Endothelial cell of umbilical vein (primary cell): ENCODE data around the gene URAD. TPM values are rescaled to one million over a fixed set of nuclear protein-coding genes. Genes with fewer than 3 reads are reported as not detected.

Source experiments
- BruUV-seq: library from RNA; stranded (reverse); fragments of 400-500 nt; replicated peaks from 2 replicates; lab custom pipeline; 2021; lab: Mats Ljungman, UMichigan
- CTCF ChIA-PET: fragments of 300-600, 350-600 bp; sonication (Branson Sonifier 250); formaldehyde crosslinking; loops from one replicate; lab custom pipeline; 2021; ENCODE audit warnings: antibody characterized with exemption, inconsistent platforms; lab: Charles Lee
- POLR2A ChIA-PET: fragments of 300-600, 350-600 bp; sonication (Branson Sonifier 250); formaldehyde crosslinking; loops from one replicate; lab custom pipeline; 2021; ENCODE audit warnings: antibody characterized with exemption, inconsistent platforms; lab: Charles Lee
- DNase-seq: peaks from one replicate; pipeline ENCODE4 v3.0.0-alpha.2; 2011; ENCODE audit warnings: low read depth, low spot score
- FAIRE-seq: peaks from 2 replicates; lab custom pipeline; 2011; peaks lifted over from hg19 to GRCh38; lab: Jason Lieb, UNC
- H2AFZ ChIP-seq: 2 replicates; pipeline ENCODE4 v1.6.0; 2012; ENCODE audit warnings: low read depth, low read length, control low read depth, inconsistent platforms
- H3K27ac ChIP-seq: 2 replicates; pipeline ENCODE4 v1.5.1; 2011; ENCODE audit warnings: low read depth, mild to moderate bottlenecking, control low read depth, low read length, moderate library complexity; ENCODE audit not compliant: insufficient read depth
- H3K27me3 ChIP-seq, 2 experiments: 2 replicates each; pipeline versions ENCODE4 v1.6.0 to v1.6.1; 2011; ENCODE audit warnings: low read length in 2 of 2, mixed read lengths in 1 of 2; ENCODE audit not compliant: control insufficient read depth in 2 of 2, insufficient read depth in 2 of 2
- H3K36me3 ChIP-seq, 2 experiments: 2 replicates in 1 of 2; 3 replicates in 1 of 2; pipeline ENCODE4 v1.5.1; 2011; ENCODE audit warnings: low read length in 2 of 2, mild to moderate bottlenecking in 1 of 2, moderate library complexity in 1 of 2; ENCODE audit not compliant: control insufficient read depth in 2 of 2, insufficient read depth in 2 of 2; ENCODE audit errors: extremely low read depth in 1 of 2
- H3K4me1 ChIP-seq: 3 replicates; pipeline ENCODE4 v1.5.1; 2011; ENCODE audit warnings: mild to moderate bottlenecking, low read length; ENCODE audit not compliant: control insufficient read depth, insufficient read depth; ENCODE audit errors: extremely low read depth
- H3K4me2 ChIP-seq: 2 replicates; pipeline ENCODE4 v1.6.1; 2011; ENCODE audit warnings: low read length, control low read depth, mixed read lengths; ENCODE audit not compliant: insufficient read depth
- H3K4me3 ChIP-seq, 3 experiments: fragments of 200-600 bp in 1 of 3; sonication (generic), shearing (Covaris generic) in 1 of 3; replicated peaks in 1 of 3; 2 replicates each; pipeline ENCODE4 v1.5.1; 2011 to 2016; ENCODE audit warnings: control low read depth in 3 of 3, low read length in 3 of 3, mild to moderate bottlenecking in 2 of 3, inconsistent platforms in 1 of 3, low read depth in 1 of 3, moderate library complexity in 1 of 3; ENCODE audit not compliant: insufficient read depth in 1 of 3
- H3K79me2 ChIP-seq: 2 replicates; pipeline ENCODE4 v1.6.0; 2012; ENCODE audit warnings: low read length, inconsistent platforms; ENCODE audit not compliant: control insufficient read depth, insufficient read depth
- H3K9ac ChIP-seq: replicated peaks from 2 replicates; pipeline ENCODE3; 2011; ENCODE audit warnings: low read length, control low read depth; ENCODE audit not compliant: insufficient read depth; ENCODE audit errors: extremely low read depth
- H3K9me1 ChIP-seq: replicated peaks from 3 replicates; pipeline ENCODE4 v1.6.0; 2011; ENCODE audit warnings: mild to moderate bottlenecking, low read length; ENCODE audit not compliant: control insufficient read depth, insufficient read depth; ENCODE audit errors: extremely low read depth
- H3K9me3 ChIP-seq: replicated peaks from 2 replicates; pipeline ENCODE4 v1.5.1; 2012; ENCODE audit warnings: low read length, inconsistent platforms; ENCODE audit not compliant: control insufficient read depth, insufficient read depth
- H4K20me1 ChIP-seq: replicated peaks from 2 replicates; pipeline ENCODE3; 2011; ENCODE audit warnings: mild to moderate bottlenecking, low read length; ENCODE audit not compliant: control insufficient read depth, insufficient read depth; ENCODE audit errors: extremely low read depth
- CTCF ChIP-seq, 2 donors: IDR thresholded peaks; 1 replicate in 1 of 2; 2 replicates in 1 of 2; pipeline ENCODE4 v1.5.1; 2011; ENCODE audit warnings: low read length in 2 of 2, mild to moderate bottlenecking in 2 of 2, moderate library complexity in 2 of 2, control low read depth in 1 of 2, inconsistent platforms in 1 of 2, low read depth in 1 of 2; ENCODE audit not compliant: insufficient read depth in 1 of 2; ENCODE audit errors: extremely low read depth in 1 of 2
- EZH2 ChIP-seq: IDR thresholded peaks from 2 replicates; pipeline ENCODE4 v1.6.1; 2012; ENCODE audit warnings: borderline replicate concordance, low read depth, mild to moderate bottlenecking, moderate library complexity, low read length, inconsistent platforms; ENCODE audit not compliant: severe bottlenecking
- MYC ChIP-seq: IDR thresholded peaks from one replicate; pipeline ENCODE4 v1.6.1; 2011; ENCODE audit warnings: mild to moderate bottlenecking, low read depth, low read length
- POLR2AphosphoS5 ChIP-seq: IDR thresholded peaks from 2 replicates; pipeline ENCODE4 v1.6.1; 2012; ENCODE audit warnings: low read depth, mild to moderate bottlenecking, control low read depth, low read length, moderate library complexity; ENCODE audit not compliant: insufficient read depth
- dilution Hi-C: fragments of 300-500 bp; cut with MboI; formaldehyde crosslinking; loops from one replicate; pipeline ENCODE4 v1.15.0; 2019; ENCODE audit warnings: low sequenced_read_pairs; ENCODE audit not compliant: extremely low pct_ligation_motif_present
- intact Hi-C: fragments of 100-400 bp; cut with micrococcal nuclease; formaldehyde crosslinking; loops from one replicate; pipeline ENCODE4 v1.10.0; 2022
- polyA plus RNA-seq, 4 experiments: library from polyadenylated mRNA; depleted of rRNA in 3 of 4; stranded (reverse) in 3 of 4; unstranded in 1 of 4; fragments of >200 nt; gene quantifications; 2 replicates each; pipeline versions ENCODE4 v1.2.1 to v1.2.3, GENCODE V29; 2011 to 2012; ENCODE audit warnings: missing spikeins in 1 of 4
- total RNA-seq: library from RNA; stranded (reverse); gene quantifications from 2 replicates; pipeline ENCODE4 v1.2.3, GENCODE V29; 2021

Gene URAD
- total and polyA plus RNA-seq, 2 donors (not counting 3 experiments of a cell fraction or from before 2014, with no cell fraction given): not detected

- Histone ChIP-seq H4K20me1 (no peaks in the 10 kb centered on the region), H3K36me3 (no peaks in the 10 kb centered on the region), H3K9ac (no peak overlapping the region), H3K9me3 (no peaks in the 10 kb centered on the region), H3K79me2 (no peaks in the 10 kb centered on the region), H3K27me3 (peaks cover 64 to 74% of the 10 kb centered on the region in 2 experiments), H3K27ac (no peak overlapping the region), H3K4me2 (no peak overlapping the region), H3K9me1 (no peaks in the 10 kb centered on the region), H3K4me3 (no peak overlapping the region), H2AFZ (no peak overlapping the region), H3K4me1 (no peaks in the 10 kb centered on the region)
- FAIRE-seq (no peak), DNase-seq (no peak)
- ChIA-PET POLR2A (no interaction called here), CTCF (interaction anchor here (1.2 to 9.6 kb wide), 4 partner anchors 10 to 618 kb away, joined by 3 to 207 read pairs (median 4); no protein-coding TSS in a partner anchor)
- dilution Hi-C loops: no loop called here
- no TSS peak for BruUV-seq
- TF ChIP-seq POLR2AphosphoS5 (no peak), EZH2 (peak; percentile 60), CTCF (IDR thresholded peaks at IDR 0.05; ENCODE audit: extremely low read depth in 1 of 2, insufficient read depth in 1 of 2, low read depth in 1 of 2, low read length in 2 of 2) (no peak)
- intact Hi-C loops: loop anchor here (10.0 kb wide), 1 partner anchor 996 kb away; no protein-coding TSS in a partner anchor
Observed at GRCh38 chr13:27980280-27980998, 8.1 kb downstream of the URAD start.

GRCh38 chr13:27979765-27980279 lies 8.7 kb downstream of the URAD start:
- H3K4me2 ChIP-seq: no peak overlapping the region
- peaks cover 69 to 80% of the 10 kb centered on the region in 2 experiments for H3K27me3 ChIP-seq
- H3K9ac ChIP-seq: no peak overlapping the region
- DNase-seq (no peak), FAIRE-seq (no peak)
- no TSS peak for BruUV-seq
- H3K9me3 ChIP-seq: no peaks in the 10 kb centered on the region
- no peaks in the 10 kb centered on the region for H3K9me1 ChIP-seq
- ChIA-PET POLR2A (no interaction called here), CTCF (no interaction called here)
- H3K27ac ChIP-seq: no peak overlapping the region
- dilution Hi-C loops: no loop called here
- no peaks in the 10 kb centered on the region for H3K36me3 ChIP-seq
- H3K4me1 ChIP-seq: no peaks in the 10 kb centered on the region
- H4K20me1 ChIP-seq: no peaks in the 10 kb centered on the region
- H3K79me2 ChIP-seq: no peaks in the 10 kb centered on the region
- H2AFZ ChIP-seq: no peak overlapping the region
- no peak overlapping the region for H3K4me3 ChIP-seq
- TF ChIP-seq EZH2: peak; percentile 72
- TF ChIP-seq MYC: no peak
- intact Hi-C loops: loop anchor here (10.0 kb wide), 1 partner anchor 995 kb away; no protein-coding TSS in a partner anchor
